ENCODE data around the gene GPR42.

GRCh38 chr19:35330475-35330874 lies 40.4 kb upstream of the GPR42 start:
- TF ChIP-seq SP1 (IDR thresholded peaks at IDR 0.05) (no peak), BHLHE40 (IDR thresholded peaks at IDR 0.05; ENCODE audit: borderline replicate concordance) (no peak), SUZ12 (IDR thresholded peaks at IDR 0.05) (no peak)
